ENCODE results near the gene LPIN2.

- TF ChIP-seq, protein P1, sequence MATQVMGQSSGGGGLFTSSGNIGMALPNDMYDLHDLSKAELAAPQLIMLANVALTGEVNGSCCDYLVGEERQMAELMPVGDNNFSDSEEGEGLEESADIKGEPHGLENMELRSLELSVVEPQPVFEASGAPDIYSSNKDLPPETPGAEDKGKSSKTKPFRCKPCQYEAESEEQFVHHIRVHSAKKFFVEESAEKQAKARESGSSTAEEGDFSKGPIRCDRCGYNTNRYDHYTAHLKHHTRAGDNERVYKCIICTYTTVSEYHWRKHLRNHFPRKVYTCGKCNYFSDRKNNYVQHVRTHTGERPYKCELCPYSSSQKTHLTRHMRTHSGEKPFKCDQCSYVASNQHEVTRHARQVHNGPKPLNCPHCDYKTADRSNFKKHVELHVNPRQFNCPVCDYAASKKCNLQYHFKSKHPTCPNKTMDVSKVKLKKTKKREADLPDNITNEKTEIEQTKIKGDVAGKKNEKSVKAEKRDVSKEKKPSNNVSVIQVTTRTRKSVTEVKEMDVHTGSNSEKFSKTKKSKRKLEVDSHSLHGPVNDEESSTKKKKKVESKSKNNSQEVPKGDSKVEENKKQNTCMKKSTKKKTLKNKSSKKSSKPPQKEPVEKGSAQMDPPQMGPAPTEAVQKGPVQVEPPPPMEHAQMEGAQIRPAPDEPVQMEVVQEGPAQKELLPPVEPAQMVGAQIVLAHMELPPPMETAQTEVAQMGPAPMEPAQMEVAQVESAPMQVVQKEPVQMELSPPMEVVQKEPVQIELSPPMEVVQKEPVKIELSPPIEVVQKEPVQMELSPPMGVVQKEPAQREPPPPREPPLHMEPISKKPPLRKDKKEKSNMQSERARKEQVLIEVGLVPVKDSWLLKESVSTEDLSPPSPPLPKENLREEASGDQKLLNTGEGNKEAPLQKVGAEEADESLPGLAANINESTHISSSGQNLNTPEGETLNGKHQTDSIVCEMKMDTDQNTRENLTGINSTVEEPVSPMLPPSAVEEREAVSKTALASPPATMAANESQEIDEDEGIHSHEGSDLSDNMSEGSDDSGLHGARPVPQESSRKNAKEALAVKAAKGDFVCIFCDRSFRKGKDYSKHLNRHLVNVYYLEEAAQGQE (IDR thresholded peaks at IDR 0.05; ENCODE audit: unreplicated experiment), result no peak
- no peak for TF ChIP-seq NANOG (IDR thresholded peaks at IDR 0.05; ENCODE audit: borderline replicate concordance)
- TF ChIP-seq, protein P2, sequence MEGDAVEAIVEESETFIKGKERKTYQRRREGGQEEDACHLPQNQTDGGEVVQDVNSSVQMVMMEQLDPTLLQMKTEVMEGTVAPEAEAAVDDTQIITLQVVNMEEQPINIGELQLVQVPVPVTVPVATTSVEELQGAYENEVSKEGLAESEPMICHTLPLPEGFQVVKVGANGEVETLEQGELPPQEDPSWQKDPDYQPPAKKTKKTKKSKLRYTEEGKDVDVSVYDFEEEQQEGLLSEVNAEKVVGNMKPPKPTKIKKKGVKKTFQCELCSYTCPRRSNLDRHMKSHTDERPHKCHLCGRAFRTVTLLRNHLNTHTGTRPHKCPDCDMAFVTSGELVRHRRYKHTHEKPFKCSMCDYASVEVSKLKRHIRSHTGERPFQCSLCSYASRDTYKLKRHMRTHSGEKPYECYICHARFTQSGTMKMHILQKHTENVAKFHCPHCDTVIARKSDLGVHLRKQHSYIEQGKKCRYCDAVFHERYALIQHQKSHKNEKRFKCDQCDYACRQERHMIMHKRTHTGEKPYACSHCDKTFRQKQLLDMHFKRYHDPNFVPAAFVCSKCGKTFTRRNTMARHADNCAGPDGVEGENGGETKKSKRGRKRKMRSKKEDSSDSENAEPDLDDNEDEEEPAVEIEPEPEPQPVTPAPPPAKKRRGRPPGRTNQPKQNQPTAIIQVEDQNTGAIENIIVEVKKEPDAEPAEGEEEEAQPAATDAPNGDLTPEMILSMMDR (conservative IDR thresholded peaks at IDR 0.05; ENCODE audit: low read depth in 2 of 2), result no peak
- TF ChIP-seq POLR2AphosphoS5 (IDR thresholded peaks at IDR 0.05; ENCODE audit: low read depth), result no peak
- TF ChIP-seq, protein P3, sequence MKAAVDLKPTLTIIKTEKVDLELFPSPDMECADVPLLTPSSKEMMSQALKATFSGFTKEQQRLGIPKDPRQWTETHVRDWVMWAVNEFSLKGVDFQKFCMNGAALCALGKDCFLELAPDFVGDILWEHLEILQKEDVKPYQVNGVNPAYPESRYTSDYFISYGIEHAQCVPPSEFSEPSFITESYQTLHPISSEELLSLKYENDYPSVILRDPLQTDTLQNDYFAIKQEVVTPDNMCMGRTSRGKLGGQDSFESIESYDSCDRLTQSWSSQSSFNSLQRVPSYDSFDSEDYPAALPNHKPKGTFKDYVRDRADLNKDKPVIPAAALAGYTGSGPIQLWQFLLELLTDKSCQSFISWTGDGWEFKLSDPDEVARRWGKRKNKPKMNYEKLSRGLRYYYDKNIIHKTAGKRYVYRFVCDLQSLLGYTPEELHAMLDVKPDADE (IDR thresholded peaks at IDR 0.05), result no peak
- no peak for TF ChIP-seq EZH2 (IDR thresholded peaks at IDR 0.05; ENCODE audit: low read depth, unreplicated experiment)
- TF ChIP-seq CREB1 (CRISPR knock-in tag; IDR thresholded peaks at IDR 0.05; ENCODE audit: low read depth), result no peak
- no peak for TF ChIP-seq EZH2phosphoT487 (IDR thresholded peaks at IDR 0.05; ENCODE audit: unreplicated experiment)
- no peak for TF ChIP-seq JUNB (IDR thresholded peaks at IDR 0.05; ENCODE audit: unreplicated experiment)
- no peak for TF ChIP-seq STAT1 (IDR thresholded peaks at IDR 0.05; ENCODE audit: unreplicated experiment)
- TF ChIP-seq ZNF331 (CRISPR knock-in tag; IDR thresholded peaks at IDR 0.05; ENCODE audit: low read depth), result no peak
- TF ChIP-seq ZNF114 (CRISPR knock-in tag; IDR thresholded peaks at IDR 0.05), result no peak
- TF ChIP-seq, protein P4, sequence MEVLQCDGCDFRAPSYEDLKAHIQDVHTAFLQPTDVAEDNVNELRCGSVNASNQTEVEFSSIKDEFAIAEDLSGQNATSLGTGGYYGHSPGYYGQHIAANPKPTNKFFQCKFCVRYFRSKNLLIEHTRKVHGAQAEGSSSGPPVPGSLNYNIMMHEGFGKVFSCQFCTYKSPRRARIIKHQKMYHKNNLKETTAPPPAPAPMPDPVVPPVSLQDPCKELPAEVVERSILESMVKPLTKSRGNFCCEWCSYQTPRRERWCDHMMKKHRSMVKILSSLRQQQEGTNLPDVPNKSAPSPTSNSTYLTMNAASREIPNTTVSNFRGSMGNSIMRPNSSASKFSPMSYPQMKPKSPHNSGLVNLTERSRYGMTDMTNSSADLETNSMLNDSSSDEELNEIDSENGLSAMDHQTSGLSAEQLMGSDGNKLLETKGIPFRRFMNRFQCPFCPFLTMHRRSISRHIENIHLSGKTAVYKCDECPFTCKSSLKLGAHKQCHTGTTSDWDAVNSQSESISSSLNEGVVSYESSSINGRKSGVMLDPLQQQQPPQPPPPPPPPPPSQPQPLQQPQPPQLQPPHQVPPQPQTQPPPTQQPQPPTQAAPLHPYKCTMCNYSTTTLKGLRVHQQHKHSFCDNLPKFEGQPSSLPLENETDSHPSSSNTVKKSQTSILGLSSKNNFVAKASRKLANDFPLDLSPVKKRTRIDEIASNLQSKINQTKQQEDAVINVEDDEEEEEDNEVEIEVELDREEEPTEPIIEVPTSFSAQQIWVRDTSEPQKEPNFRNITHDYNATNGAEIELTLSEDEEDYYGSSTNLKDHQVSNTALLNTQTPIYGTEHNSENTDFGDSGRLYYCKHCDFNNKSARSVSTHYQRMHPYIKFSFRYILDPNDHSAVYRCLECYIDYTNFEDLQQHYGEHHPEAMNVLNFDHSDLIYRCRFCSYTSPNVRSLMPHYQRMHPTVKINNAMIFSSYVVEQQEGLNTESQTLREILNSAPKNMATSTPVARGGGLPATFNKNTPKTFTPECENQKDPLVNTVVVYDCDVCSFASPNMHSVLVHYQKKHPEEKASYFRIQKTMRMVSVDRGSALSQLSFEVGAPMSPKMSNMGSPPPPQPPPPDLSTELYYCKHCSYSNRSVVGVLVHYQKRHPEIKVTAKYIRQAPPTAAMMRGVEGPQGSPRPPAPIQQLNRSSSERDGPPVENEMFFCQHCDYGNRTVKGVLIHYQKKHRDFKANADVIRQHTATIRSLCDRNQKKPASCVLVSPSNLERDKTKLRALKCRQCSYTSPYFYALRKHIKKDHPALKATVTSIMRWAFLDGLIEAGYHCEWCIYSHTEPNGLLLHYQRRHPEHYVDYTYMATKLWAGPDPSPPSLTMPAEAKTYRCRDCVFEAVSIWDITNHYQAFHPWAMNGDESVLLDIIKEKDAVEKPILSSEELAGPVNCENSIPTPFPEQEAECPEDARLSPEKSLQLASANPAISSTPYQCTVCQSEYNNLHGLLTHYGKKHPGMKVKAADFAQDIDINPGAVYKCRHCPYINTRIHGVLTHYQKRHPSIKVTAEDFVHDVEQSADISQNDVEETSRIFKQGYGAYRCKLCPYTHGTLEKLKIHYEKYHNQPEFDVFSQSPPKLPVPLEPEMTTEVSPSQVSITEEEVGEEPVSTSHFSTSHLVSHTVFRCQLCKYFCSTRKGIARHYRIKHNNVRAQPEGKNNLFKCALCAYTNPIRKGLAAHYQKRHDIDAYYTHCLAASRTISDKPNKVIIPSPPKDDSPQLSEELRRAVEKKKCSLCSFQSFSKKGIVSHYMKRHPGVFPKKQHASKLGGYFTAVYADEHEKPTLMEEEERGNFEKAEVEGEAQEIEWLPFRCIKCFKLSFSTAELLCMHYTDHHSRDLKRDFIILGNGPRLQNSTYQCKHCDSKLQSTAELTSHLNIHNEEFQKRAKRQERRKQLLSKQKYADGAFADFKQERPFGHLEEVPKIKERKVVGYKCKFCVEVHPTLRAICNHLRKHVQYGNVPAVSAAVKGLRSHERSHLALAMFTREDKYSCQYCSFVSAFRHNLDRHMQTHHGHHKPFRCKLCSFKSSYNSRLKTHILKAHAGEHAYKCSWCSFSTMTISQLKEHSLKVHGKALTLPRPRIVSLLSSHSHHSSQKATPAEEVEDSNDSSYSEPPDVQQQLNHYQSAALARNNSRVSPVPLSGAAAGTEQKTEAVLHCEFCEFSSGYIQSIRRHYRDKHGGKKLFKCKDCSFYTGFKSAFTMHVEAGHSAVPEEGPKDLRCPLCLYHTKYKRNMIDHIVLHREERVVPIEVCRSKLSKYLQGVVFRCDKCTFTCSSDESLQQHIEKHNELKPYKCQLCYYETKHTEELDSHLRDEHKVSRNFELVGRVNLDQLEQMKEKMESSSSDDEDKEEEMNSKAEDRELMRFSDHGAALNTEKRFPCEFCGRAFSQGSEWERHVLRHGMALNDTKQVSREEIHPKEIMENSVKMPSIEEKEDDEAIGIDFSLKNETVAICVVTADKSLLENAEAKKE (CRISPR knock-in tag; IDR thresholded peaks at IDR 0.05), result no peak
Measured at GRCh38 chr18:2966560-2966959, 46.4 kb downstream of the LPIN2 start.
